HCT116 (cell line): Measurements from ENCODE around the gene SAMD4B. TPM values are rescaled to one million over a fixed set of nuclear protein-coding genes. Genes with fewer than 3 reads are reported as not detected.
A peak's percentile ranks its signal among the peaks of the same experiment; 100 is the strongest.

Experiments
- ATAC-seq: fragments of 200-7000 bp; cut with Tn5 transposase; 2 replicates; pipeline ENCODE4 v1.9.1; 2020; ENCODE audit warnings: mild to moderate bottlenecking, moderate library complexity
- BruUV-seq: library from RNA; stranded (reverse); fragments of 400-500 nt; replicated peaks from 2 replicates; lab custom pipeline; 2021; lab: Mats Ljungman, UMichigan
- CTCF ChIA-PET: fragments of 300-600 bp; sonication (Branson Sonifier 250); formaldehyde crosslinking; loops from one replicate; lab custom pipeline; 2021; ENCODE audit warnings: antibody characterized with exemption; lab: Charles Lee
- POLR2A ChIA-PET: fragments of 300-600, 350-600 bp; sonication (Branson Sonifier 250); formaldehyde crosslinking; loops from one replicate; lab custom pipeline; 2021; ENCODE audit warnings: antibody characterized with exemption; lab: Charles Lee
- RAD21 ChIA-PET, 2 experiments: fragments of 300-600 bp; sonication (Branson Sonifier 250); formaldehyde crosslinking; loops; one replicate each; lab custom pipeline; 2023; ENCODE audit warnings: low total read pairs in 2 of 2; ENCODE audit not compliant: uncharacterized antibody in 2 of 2, unreplicated experiment in 2 of 2, low non-redundant PET in 1 of 2; lab: Charles Lee
- DNase-seq: peaks from one replicate; pipeline ENCODE4 v3.0.0-alpha.2; 2010; ENCODE audit warnings: low read depth, low spot score
- H2AFZ ChIP-seq: fragments of 200-600 bp; shearing (Covaris generic), sonication (generic); 2 replicates; pipeline ENCODE4 v1.6.1; 2017; ENCODE audit warnings: low read depth, mixed run types, mixed read lengths, antibody characterized with exemption, low read length; ENCODE audit not compliant: poor library complexity, severe bottlenecking
- H3K27ac ChIP-seq: 2 replicates; pipeline ENCODE4 v1.5.1; 2012; ENCODE audit warnings: low read depth, low read length
- H3K27me3 ChIP-seq: fragments of 200-600 bp; sonication (generic); 2 replicates; pipeline ENCODE4 v1.6.1; 2016; ENCODE audit warnings: mixed run types, low read length, mixed read lengths; ENCODE audit not compliant: insufficient read depth
- H3K36me3 ChIP-seq, 2 experiments: fragments of 200-500 bp in 1 of 2; fragments of 200-600 bp in 1 of 2; sonication (Bioruptor generic) in 1 of 2; sonication (generic) in 1 of 2; 2 replicates each; pipeline versions ENCODE4 v1.5.1 to v1.6.1; 2014 to 2016; ENCODE audit warnings: low read length in 2 of 2, inconsistent platforms in 1 of 2, mixed read lengths in 1 of 2, mixed run types in 1 of 2; ENCODE audit not compliant: insufficient read depth in 2 of 2, control insufficient read depth in 1 of 2
- H3K4me1 ChIP-seq, 2 experiments: fragments of 200-600 bp in 1 of 2; sonication (generic) in 1 of 2; 2 replicates each; pipeline versions ENCODE4 v1.5.1 to v1.6.1; 2012 to 2017; ENCODE audit warnings: low read length in 2 of 2, inconsistent platforms in 1 of 2, mild to moderate bottlenecking in 1 of 2, mixed read lengths in 1 of 2, mixed run types in 1 of 2, moderate library complexity in 1 of 2; ENCODE audit not compliant: insufficient read depth in 2 of 2, control insufficient read depth in 1 of 2
- H3K4me2 ChIP-seq: fragments of 200-600 bp; sonication (generic); 2 replicates; pipeline ENCODE4 v1.6.1; 2017; ENCODE audit warnings: mixed run types, low read length, mixed read lengths
- H3K4me3 ChIP-seq, 2 experiments: fragments of 200-600 bp in 1 of 2; sonication (generic) in 1 of 2; replicated peaks in 1 of 2; 2 replicates each; pipeline ENCODE4 v1.5.1; 2011 to 2016; ENCODE audit warnings: low read length in 2 of 2, control low read depth in 1 of 2, low read depth in 1 of 2, mild to moderate bottlenecking in 1 of 2, mixed read lengths in 1 of 2, mixed run types in 1 of 2
- H3K79me2 ChIP-seq: fragments of 200-600 bp; sonication (generic); 2 replicates; pipeline ENCODE4 v1.6.1; 2017; ENCODE audit warnings: mild to moderate bottlenecking, mixed run types, low read length, moderate library complexity, mixed read lengths; ENCODE audit not compliant: insufficient read depth
- H3K9ac ChIP-seq: fragments of 200-600 bp; sonication (generic); 2 replicates; pipeline ENCODE4 v1.6.1; 2016; ENCODE audit warnings: low read length, mixed read lengths
- H3K9me2 ChIP-seq: fragments of 200-600 bp; sonication (generic), shearing (Covaris generic); 2 replicates; pipeline ENCODE4 v1.6.1; 2017; ENCODE audit warnings: mixed run types, mild to moderate bottlenecking, moderate library complexity; ENCODE audit not compliant: insufficient read depth
- H3K9me3 ChIP-seq, 2 experiments: fragments of 200-500 bp in 1 of 2; fragments of 200-600 bp in 1 of 2; sonication (Bioruptor generic) in 1 of 2; sonication (generic) in 1 of 2; 2 replicates each; pipeline ENCODE4 v1.6.1; 2014 to 2017; ENCODE audit warnings: low read length in 2 of 2, mixed read lengths in 2 of 2, inconsistent platforms in 1 of 2, low read depth in 1 of 2, mild to moderate bottlenecking in 1 of 2, mixed run types in 1 of 2, moderate library complexity in 1 of 2; ENCODE audit not compliant: control insufficient read depth in 1 of 2, insufficient read depth in 1 of 2
- H4K20me1 ChIP-seq: fragments of 200-600 bp; sonication (generic), shearing (Covaris generic); 2 replicates; pipeline ENCODE4 v1.6.1; 2017; ENCODE audit warnings: mixed run types, mild to moderate bottlenecking, moderate library complexity; ENCODE audit not compliant: insufficient read depth
- CEBPB ChIP-seq: IDR thresholded peaks from 2 replicates; pipeline ENCODE4 v1.6.1; 2012; ENCODE audit warnings: low read depth
- EGR1 ChIP-seq: IDR thresholded peaks from 2 replicates; pipeline ENCODE4 v1.6.1; 2012; ENCODE audit warnings: low read depth
- ELF1 ChIP-seq: IDR thresholded peaks from 2 replicates; pipeline ENCODE4 v1.6.1; 2012; ENCODE audit warnings: low read depth, borderline replicate concordance
- EZH2 ChIP-seq: fragments of 200-600 bp; sonication (generic); IDR thresholded peaks from 2 replicates; pipeline ENCODE4 v1.6.1; 2017; ENCODE audit warnings: antibody characterized with exemption, mixed run types
- EZH2phosphoT487 ChIP-seq: fragments of 200-600 bp; IDR thresholded peaks from 2 replicates; pipeline ENCODE4 v1.6.1; 2018; ENCODE audit warnings: antibody characterized with exemption, borderline replicate concordance
- FOSL1 ChIP-seq: IDR thresholded peaks from 2 replicates; pipeline ENCODE4 v1.6.1; 2012; ENCODE audit warnings: low read depth
- JUND ChIP-seq: IDR thresholded peaks from 2 replicates; pipeline ENCODE4 v1.6.1; 2012
- MAX ChIP-seq: IDR thresholded peaks from 2 replicates; pipeline ENCODE4 v1.6.1; 2012
- POLR2A ChIP-seq: IDR thresholded peaks from 2 replicates; pipeline ENCODE4 v1.7.0; 2011; ENCODE audit warnings: borderline replicate concordance; ENCODE audit not compliant: insufficient read depth, insufficient read length; ENCODE audit errors: extremely low read depth
- POLR2AphosphoS5 ChIP-seq: IDR thresholded peaks from 2 replicates; pipeline ENCODE4 v1.6.1; 2011; ENCODE audit warnings: mild to moderate bottlenecking, low read depth, low read length, moderate library complexity
- RAD21 ChIP-seq: IDR thresholded peaks from 2 replicates; pipeline ENCODE4 v1.6.1; 2012; ENCODE audit warnings: low read depth, mild to moderate bottlenecking
- REST ChIP-seq: IDR thresholded peaks from 2 replicates; pipeline ENCODE4 v1.6.1; 2012; ENCODE audit warnings: low read depth
- SIN3A ChIP-seq: IDR thresholded peaks from 2 replicates; pipeline ENCODE4 v1.6.1; 2012; ENCODE audit warnings: low read depth
- SP1 ChIP-seq: IDR thresholded peaks from 2 replicates; pipeline ENCODE4 v1.6.1; 2012; ENCODE audit warnings: low read depth
- SRF ChIP-seq: IDR thresholded peaks from 2 replicates; pipeline ENCODE4 v1.6.1; 2012; ENCODE audit warnings: low read depth
- TCF7L2 ChIP-seq: IDR thresholded peaks from 2 replicates; pipeline ENCODE4 v1.7.0; 2011; ENCODE audit warnings: borderline replicate concordance, inconsistent platforms; ENCODE audit not compliant: insufficient read depth, insufficient read length; ENCODE audit errors: extremely low read depth
- YY1 ChIP-seq: IDR thresholded peaks from 2 replicates; pipeline ENCODE4 v1.6.1; 2011; ENCODE audit warnings: low read length, low read depth, moderate library complexity, mild to moderate bottlenecking; ENCODE audit not compliant: insufficient replicate concordance; ENCODE audit errors: extremely low read depth
- ZBTB33 ChIP-seq: IDR thresholded peaks from 2 replicates; pipeline ENCODE4 v1.6.1; 2011; ENCODE audit warnings: mild to moderate bottlenecking, low read length, moderate library complexity; ENCODE audit not compliant: insufficient replicate concordance; ENCODE audit errors: extremely low read depth
- ZFX ChIP-seq: fragments of 450-650 bp; IDR thresholded peaks from 2 replicates; pipeline ENCODE4 v1.6.1; 2017
- ZNF274 ChIP-seq: fragments of 200-500 bp; sonication (Bioruptor generic); IDR thresholded peaks from 2 replicates; pipeline ENCODE4 v1.6.1; 2014; ENCODE audit warnings: mild to moderate bottlenecking, low read depth, low read length, inconsistent platforms
- intact Hi-C: fragments of 100-400 bp; cut with micrococcal nuclease; formaldehyde crosslinking; loops from 2 replicates; pipeline ENCODE4 v1.10.0; 2022
- total RNA-seq: library from RNA; stranded (reverse); gene quantifications from one replicate; pipeline ENCODE4 v1.2.1, GENCODE V29; 2021; ENCODE audit not compliant: unreplicated experiment

The SAMD4B gene
- total RNA-seq, 1 experiment from 2014 or later, result 127 TPM

GRCh38 chr19:39341719-39342604 is at the start of gene SAMD4B (continued):
- TF ChIP-seq YY1 (peak; percentile 68), SP1 (peak; percentile 81), EZH2phosphoT487 (no peak), ZFX (no peak; the same call in 1 of the 2 replicates), SIN3A (peak; percentile 69; the same call in 1 of the 2 replicates), CEBPB (no peak), POLR2AphosphoS5 (peak; percentile 98)
- TF ChIP-seq, all 23 proteins: peak for 10

- Histone ChIP-seq H3K79me2 (no peaks in the 10 kb centered on the region), H3K9me2 (no peaks in the 10 kb centered on the region), H3K36me3 (no peaks in the 10 kb centered on the region), H3K4me1 (peaks cover 2 to 12% of the 10 kb centered on the region in 2 experiments; a peak in 2 of 4 replicates), H4K20me1 (no peaks in the 10 kb centered on the region), H3K9me3 (no peaks in the 10 kb centered on the region), H3K4me3 (no peak overlapping the region), H3K27me3 (no peaks in the 10 kb centered on the region), H3K27ac (no peak overlapping the region), H3K9ac (no peak overlapping the region), H2AFZ (no peak overlapping the region), H3K4me2 (peak overlapping the region; percentile 40; the same call in 1 of the 2 replicates)
- DNase-seq (no peak), ATAC-seq (no peak)
- no TSS peak for BruUV-seq
- intact Hi-C loops, result no loop called here
- CTCF ChIA-PET, result no interaction called here
- POLR2A ChIA-PET, result no interaction called here
- RAD21 ChIA-PET, result no interaction called here
- TF ChIP-seq SRF, result no peak
- TF ChIP-seq ZFX, result no peak
- no peak for TF ChIP-seq EZH2
- no peak for TF ChIP-seq POLR2A
- no peak for TF ChIP-seq EZH2phosphoT487
- no peak for TF ChIP-seq JUND
- no peak for TF ChIP-seq TCF7L2
- TF ChIP-seq MAX, result no peak
- no peak for TF ChIP-seq SP1
- no peak for TF ChIP-seq ZBTB33
- TF ChIP-seq REST, result no peak
- no peak for TF ChIP-seq YY1
- TF ChIP-seq ELF1, result no peak
- no peak for TF ChIP-seq FOSL1
- TF ChIP-seq SIN3A, result no peak
- no peak for TF ChIP-seq RAD21
- no peak for TF ChIP-seq ZNF274
- TF ChIP-seq EGR1, result no peak
These were observed 48.8 kb upstream of the SAMD4B start for GRCh38 chr19:39293394-39293793.
